ENCODE measurements around the gene CEMIP. TPM values are rescaled to one million over a fixed set of nuclear protein-coding genes. Genes with fewer than 3 reads are reported as not detected.

CEMIP gene
- total RNA-seq, 1 donor from 2014 or later: 0.77 TPM

GRCh38 chr15:80819001-80819400 lies 39.8 kb downstream of the CEMIP start:
- H3K36me3 Mint-ChIP-seq (ENCODE audit: insufficient read depth): no peaks in the 10 kb centered on the region
- no peak overlapping the region for H3K4me3 Mint-ChIP-seq (ENCODE audit: low read depth)
- TF ChIP-seq CTCF (IDR thresholded peaks at IDR 0.05; ENCODE audit: unreplicated experiment): no peak
- no peak for DNase-seq (ENCODE audit: low spot score, unreplicated experiment)
- peaks cover 4% of the 10 kb centered on the region for H3K4me1 Mint-ChIP-seq (ENCODE audit: low read depth)
- H3K9me3 Mint-ChIP-seq (ENCODE audit: low read depth): no peaks in the 10 kb centered on the region
- no peak overlapping the region for H3K27ac Mint-ChIP-seq
- peaks cover 31% of the 10 kb centered on the region for H3K27me3 Mint-ChIP-seq

- DNase-seq (ENCODE audit: low spot score, unreplicated experiment): no peak
- Mint-ChIP-seq H3K4me1 (ENCODE audit: low read depth) (peaks cover 4% of the 10 kb centered on the region), H3K4me3 (ENCODE audit: low read depth) (no peak overlapping the region), H3K36me3 (ENCODE audit: insufficient read depth) (no peaks in the 10 kb centered on the region), H3K9me3 (ENCODE audit: low read depth) (no peaks in the 10 kb centered on the region), H3K27ac (no peak overlapping the region), H3K27me3 (peaks cover 38% of the 10 kb centered on the region)
- TF ChIP-seq CTCF (IDR thresholded peaks at IDR 0.05; ENCODE audit: unreplicated experiment): no peak
Measured at GRCh38 chr15:80820092-80820491, 40.9 kb downstream of the CEMIP start.

GRCh38 chr15:80822256-80822655 lies 43.1 kb downstream of the CEMIP start:
- Mint-ChIP-seq H3K9me3 (ENCODE audit: low read depth) (no peaks in the 10 kb centered on the region), H3K36me3 (ENCODE audit: insufficient read depth) (no peaks in the 10 kb centered on the region), H3K27ac (no peak overlapping the region), H3K27me3 (peaks cover 41% of the 10 kb centered on the region), H3K4me1 (ENCODE audit: low read depth) (no peaks in the 10 kb centered on the region), H3K4me3 (ENCODE audit: low read depth) (no peak overlapping the region)
- TF ChIP-seq CTCF (IDR thresholded peaks at IDR 0.05; ENCODE audit: unreplicated experiment): no peak
- no peak for DNase-seq (ENCODE audit: low spot score, unreplicated experiment)

- Mint-ChIP-seq H3K4me1 (ENCODE audit: low read depth) (no peaks in the 10 kb centered on the region), H3K27ac (no peak overlapping the region), H3K9me3 (ENCODE audit: low read depth) (no peaks in the 10 kb centered on the region), H3K4me3 (ENCODE audit: low read depth) (no peak overlapping the region), H3K36me3 (ENCODE audit: insufficient read depth) (no peaks in the 10 kb centered on the region), H3K27me3 (peaks cover 41% of the 10 kb centered on the region)
- TF ChIP-seq CTCF (IDR thresholded peaks at IDR 0.05; ENCODE audit: unreplicated experiment): no peak
- DNase-seq (ENCODE audit: low spot score, unreplicated experiment): no peak
Measured at GRCh38 chr15:80822676-80823075, 43.5 kb downstream of the CEMIP start.

GRCh38 chr15:80823120-80823519 lies 44.0 kb downstream of the CEMIP start:
- Mint-ChIP-seq H3K27ac (no peak overlapping the region), H3K9me3 (ENCODE audit: low read depth) (no peaks in the 10 kb centered on the region), H3K36me3 (ENCODE audit: insufficient read depth) (no peaks in the 10 kb centered on the region), H3K27me3 (peaks cover 41% of the 10 kb centered on the region), H3K4me3 (ENCODE audit: low read depth) (no peak overlapping the region), H3K4me1 (ENCODE audit: low read depth) (no peaks in the 10 kb centered on the region)
- no peak for DNase-seq (ENCODE audit: low spot score, unreplicated experiment)
- TF ChIP-seq CTCF (IDR thresholded peaks at IDR 0.05; ENCODE audit: unreplicated experiment): no peak

Measured in progenitor cell of endocrine pancreas (in vitro differentiated cells).